Activated CD4-positive, alpha-beta T cell treated with anti-CD3 and anti-CD28 coated beads, Interleukin-2, amount 50 U/mL, for 16 hours (primary cell): ENCODE results near the gene PYCARD.
"Not testable (repeated sequence)": the region's sequence is repeated elsewhere in the genome, so short reads cannot be mapped to it uniquely, and the experiment has no call there.

Source experiments
- DNase-seq: peaks from one replicate; pipeline ENCODE4 v3.0.0-alpha.2; 2020

Gene PYCARD

GRCh38 chr16:31202414-31203375 is at the start of gene PYCARD:
PYCARD (minus strand) TSS chr16:31202760; CDS start chr16:31202690, 70 bp downstream.
- DNase-seq = no peak

- DNase-seq = no peak
These were observed 48.9 kb upstream of the PYCARD start for GRCh38 chr16:31251435-31251834.

DNA sequence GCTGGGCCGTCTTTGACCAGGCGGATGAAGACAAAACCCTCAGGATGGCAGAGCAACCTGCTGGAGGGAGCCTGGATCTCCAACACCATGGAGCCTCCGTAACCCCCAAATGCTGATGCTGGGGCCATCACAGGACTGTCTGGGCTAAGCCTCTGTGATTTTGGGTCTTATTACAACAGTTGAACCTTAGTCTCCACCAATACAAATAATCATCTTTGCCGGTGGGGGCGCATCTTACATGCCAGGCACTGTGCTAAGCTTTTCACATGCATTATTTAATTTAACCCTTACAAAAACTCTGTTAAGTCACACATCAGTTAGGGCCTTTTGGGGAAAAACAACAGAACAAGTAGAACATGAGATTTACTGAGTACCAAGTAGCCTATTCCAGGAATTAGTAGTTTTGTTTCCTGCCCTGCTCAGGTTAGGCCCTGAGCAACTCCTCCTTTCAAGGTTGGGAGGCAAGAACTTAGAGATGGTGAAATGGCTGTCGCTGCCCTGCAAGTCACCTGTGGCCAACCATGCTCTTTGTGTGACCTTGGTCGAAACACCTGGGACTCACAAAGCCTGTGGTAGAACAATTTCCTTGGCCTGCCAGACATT is 48.3 kb upstream of the PYCARD start:
- DNase-seq = peak; percentile 53

GRCh38 chr16:31248344-31248743 is 45.8 kb upstream of the PYCARD start:
- DNase-seq = no peak

DNA sequence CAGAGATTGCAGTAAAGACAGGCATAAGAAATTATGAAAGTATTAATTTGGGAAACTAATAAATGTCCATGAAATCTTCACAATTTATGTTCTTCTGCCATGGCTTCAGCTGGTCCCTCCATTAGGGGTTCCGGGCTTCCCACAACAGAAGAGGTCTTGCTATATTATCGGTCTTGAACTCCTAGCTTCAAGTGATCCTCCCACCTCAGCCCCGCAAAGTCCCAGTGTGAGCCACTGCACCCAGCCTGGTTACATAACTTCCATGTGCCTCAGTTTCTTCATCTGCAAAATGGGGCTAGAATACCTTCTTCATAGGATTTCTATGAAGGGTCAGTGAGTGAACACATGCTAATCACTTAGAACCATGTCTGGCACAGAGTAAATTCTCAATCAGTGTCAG is 43.7 kb upstream of the PYCARD start:
- no peak for DNase-seq

DNA sequence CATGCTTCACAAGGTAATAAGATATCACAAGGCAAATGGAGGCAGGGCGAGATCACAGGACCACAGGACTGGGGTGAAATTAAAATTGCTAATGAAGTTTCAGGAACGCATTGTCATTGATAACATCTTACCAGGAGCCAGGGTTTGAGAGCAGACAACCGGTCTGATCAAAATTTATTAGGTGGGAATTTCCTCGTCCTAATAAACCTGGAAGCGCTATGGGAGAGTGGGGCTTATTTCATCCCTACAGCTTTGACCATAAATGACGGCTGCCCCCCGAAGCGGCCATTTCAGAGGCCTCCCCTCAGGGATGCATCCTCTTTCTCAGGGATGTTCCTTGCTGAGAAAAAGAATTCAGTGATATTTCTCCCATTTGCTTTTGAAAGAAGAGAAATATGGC is 43.0 kb upstream of the PYCARD start:
- not testable (repeated sequence) for DNase-seq

DNA sequence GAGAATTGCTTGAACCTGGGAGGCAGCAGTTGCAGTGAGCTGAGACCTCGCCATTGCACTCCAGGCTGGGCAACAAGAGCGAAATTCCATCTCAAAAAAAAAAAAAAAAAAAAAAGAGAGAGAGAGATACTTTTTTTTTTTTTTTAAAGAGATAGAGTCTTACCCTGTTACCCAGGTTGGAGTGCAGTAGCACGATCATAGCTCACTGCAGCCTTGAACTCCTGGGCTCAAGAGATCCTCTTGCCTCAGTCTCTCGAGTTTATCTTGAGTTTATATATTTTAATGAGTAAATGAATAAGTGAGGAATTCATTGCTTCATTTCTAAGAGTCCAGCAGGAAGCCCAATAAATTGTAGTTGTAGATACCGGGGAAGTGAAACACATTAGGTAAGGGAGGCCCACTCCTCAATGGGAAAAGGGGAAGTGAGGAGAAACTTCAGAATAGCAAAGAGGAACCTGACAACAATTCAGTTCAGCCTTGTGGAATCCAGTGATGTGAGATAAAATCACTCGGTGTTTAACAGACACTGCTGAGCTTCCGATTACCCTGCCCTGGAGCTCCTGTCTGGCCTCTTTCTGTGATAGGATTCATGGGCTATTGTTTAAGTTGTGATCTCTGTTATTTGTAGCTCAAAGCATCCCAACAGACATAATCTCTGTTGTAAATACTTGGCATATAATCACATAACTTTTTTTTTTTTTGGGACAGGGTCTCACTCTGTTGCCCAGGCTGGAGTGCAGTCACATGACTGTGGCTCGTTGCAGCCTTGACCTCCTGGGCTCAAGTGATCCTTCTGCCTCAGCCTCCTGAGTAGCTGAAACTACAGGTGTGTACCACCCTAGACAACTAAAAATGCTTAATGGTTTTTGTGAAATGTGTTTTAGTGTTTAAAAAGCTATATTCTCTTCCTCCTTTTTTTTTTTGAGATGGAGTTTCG is 41.4 kb upstream of the PYCARD start:
- DNase-seq = no peak

DNA sequence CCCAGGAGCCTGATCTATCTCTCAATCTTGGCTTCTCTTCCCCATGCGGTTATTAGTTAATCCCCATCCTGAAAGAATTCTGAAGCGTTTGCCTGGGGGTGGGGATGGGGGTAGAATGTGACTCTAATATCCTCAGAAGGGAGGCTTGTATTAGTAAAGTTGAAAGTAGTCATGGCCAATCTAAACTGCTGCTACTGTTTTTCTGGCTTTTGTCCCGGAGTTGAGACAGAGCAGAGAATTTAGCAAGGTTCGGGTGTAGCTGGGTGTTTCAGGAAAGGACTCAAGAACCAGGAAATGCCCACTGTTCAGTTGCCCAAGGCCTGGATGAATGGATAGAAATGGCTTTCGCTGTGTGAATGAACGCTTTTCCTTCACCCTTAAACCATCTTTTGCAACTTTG is 39.6 kb upstream of the PYCARD start:
- DNase-seq = no peak

- DNase-seq = no peak
These were observed 35.5 kb upstream of the PYCARD start for GRCh38 chr16:31238041-31238440.

DNA sequence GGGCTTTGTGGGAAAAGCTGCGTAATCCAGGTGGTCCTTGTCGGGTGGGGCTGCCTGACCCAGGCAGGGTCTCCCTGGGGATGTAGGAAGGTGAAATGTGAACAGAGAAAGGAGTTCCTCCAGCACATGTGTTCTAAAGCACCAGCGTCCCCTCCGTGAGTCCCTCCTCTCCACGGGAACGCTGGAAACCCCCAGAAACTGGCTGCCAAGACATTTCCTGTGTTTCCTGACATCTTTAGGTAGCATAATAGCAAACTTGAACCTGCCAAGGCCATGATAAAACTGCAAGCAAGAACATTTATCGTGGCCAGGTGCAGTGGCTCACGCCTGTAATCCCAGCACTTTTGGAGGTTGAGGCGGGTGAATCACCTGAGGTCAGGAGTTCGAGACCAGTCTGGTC is 26.9 kb upstream of the PYCARD start:
- DNase-seq = no peak

DNA sequence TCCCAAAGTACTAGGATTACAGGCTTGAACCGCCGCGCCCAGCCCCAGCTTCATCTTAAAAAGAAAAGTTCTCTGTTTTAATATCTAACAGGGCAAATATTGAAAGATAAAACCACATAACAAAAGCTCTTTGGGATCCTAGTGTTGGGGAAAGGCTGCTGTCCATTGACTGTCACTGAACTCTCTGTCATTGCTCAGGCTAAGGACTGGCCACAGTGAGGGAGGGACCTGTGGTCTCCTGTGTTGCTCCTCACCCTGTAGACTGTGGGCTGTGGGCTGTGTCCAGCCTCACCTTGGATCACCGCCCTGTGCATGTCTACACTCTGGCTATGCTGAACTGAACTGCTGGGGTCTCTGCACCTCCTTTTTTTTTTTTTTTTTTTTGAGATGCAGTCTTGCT is 25.6 kb upstream of the PYCARD start:
- DNase-seq = no peak

- DNase-seq = no peak
These were observed 22.6 kb upstream of the PYCARD start for GRCh38 chr16:31225193-31225592.

DNA sequence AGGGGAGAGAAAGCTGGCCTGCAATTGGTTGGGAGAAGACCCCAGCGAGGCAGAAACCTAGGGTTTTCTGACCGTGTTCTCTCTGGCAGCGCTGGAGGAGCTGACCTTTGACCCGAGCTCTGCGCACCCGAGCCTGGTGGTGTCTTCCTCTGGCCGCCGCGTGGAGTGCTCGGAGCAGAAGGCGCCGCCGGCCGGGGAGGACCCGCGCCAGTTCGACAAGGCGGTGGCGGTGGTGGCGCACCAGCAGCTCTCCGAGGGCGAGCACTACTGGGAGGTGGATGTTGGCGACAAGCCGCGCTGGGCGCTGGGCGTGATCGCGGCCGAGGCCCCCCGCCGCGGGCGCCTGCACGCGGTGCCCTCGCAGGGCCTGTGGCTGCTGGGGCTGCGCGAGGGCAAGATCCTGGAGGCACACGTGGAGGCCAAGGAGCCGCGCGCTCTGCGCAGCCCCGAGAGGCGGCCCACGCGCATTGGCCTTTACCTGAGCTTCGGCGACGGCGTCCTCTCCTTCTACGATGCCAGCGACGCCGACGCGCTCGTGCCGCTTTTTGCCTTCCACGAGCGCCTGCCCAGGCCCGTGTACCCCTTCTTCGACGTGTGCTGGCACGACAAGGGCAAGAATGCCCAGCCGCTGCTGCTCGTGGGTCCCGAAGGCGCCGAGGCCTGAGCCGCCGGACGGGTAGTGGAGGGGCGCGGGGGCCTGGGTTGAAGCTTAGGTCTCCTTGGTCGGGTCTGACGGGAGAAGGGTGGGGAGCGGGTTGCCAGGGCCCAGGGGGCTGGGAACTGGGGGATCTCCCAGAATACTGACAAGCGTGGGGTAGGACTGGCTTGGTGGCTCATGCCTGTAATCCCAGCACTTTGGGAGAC is 21.8 kb upstream of the PYCARD start:
- DNase-seq = no peak

DNA sequence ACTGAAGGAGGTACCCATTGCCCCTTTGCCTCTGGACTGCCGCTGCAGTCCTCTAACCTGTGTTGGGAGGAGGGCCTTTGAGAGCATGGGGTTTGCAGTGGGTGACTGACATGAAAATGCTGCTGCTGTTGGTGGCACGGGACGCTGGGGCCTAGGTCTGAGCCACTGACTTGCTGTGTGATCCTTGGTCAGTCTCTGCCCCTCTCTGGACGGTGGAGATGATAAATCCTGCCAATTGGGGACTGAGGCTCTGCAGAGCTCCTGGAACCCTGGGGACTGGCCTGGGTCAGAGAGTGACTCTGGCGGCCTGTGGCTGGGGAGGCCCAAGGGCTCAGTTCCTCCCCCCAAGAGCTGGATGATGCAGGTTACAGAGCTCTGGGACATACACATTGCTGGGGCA is 20.5 kb upstream of the PYCARD start:
- no peak for DNase-seq

DNA sequence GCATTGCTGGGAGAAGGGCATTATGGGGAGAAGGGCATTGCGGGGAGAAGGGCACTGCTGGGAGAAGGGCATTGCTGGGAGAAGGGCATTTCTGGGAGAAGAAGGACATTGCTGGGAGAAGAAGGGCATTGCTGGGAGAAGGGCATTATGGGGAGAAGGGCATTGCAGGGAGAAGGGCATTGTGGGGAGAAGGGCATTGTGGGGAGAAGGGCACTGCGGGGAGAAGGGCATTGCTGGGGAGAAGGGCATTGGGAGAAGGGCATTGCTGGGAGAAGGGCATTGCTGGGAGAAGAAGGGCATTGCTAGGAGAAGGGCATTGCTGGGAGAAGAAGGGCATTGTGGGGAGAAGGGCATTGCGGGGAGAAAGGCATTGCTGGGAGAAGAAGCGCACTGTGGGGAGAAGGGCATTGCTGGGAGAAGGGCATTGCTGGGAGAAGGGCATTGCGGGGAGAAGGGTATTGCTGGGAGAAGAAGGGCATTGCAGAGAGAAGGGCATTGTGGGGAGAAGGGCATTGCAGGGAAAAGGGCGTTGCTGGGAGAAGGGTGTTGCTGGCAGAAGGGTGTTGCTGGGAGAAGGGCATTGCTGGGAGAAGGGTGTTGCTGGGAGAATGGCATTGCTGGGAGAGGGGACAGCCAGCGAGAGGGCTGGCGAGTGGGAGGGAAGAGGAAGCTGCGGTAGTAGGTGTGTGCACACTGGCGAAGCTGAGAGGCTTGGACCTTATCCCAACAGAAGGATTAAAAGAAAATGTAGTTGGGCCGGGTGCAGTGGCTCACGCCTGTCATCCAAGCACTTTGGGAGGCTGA is 19.0 kb upstream of the PYCARD start:
- DNase-seq = no peak

GRCh38 chr16:31219154-31219741 is 16.7 kb upstream of the PYCARD start:
- no peak for DNase-seq

GRCh38 chr16:31217136-31217530 is 14.6 kb upstream of the PYCARD start:
- no peak for DNase-seq

- DNase-seq = no peak
These were observed 14.0 kb upstream of the PYCARD start, which contains the start of gene PYDC1 for GRCh38 chr16:31216422-31217135. PYDC1 (minus strand) TSS chr16:31217135; CDS start chr16:31217028, 107 bp downstream.

DNA sequence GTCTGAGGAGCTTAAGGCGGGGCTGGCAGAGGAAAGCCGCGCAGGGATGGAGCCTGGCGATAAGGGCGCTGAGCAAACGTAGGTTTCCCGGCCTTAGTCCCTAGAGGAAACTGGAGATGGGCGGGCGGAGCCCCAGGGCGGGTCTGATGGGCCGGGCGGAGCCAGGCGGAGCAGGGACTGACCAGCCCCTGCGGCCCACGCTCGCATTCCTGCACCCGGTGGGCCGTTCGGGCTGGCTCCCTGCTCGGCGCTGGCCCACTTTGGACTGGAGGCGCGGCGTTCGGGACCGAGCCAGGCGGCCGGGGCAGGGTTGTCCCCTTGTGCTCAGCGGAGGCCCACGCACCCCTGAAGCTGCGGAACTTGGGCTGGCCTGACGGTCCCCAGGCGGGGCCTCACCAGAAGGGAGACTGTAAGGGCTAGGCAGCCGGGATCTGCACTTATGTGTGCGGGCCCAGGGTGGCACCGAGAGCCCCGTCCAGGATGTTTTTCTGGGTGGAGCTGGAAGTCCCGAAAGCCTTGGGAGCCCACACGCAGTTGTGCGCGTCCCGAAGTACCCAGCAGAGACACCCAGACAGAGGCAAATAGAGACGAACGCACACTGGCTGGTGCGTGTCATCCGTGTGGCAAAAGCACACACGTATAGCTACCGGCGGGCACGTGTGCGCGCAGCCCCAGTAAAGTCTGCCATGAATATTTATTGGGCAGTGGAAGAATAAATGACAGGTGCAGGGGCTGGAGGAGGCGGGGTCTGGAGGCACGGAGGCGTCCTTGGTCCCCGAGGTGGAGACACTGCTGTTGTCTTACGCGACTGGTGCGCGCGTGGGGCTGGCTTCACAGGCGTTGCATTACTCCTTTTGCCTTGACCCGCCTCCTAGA is 13.0 kb upstream of the PYCARD start:
- DNase-seq = no peak
